HepG2 (cell line): ENCODE data around the gene NDOR1. TPM values are rescaled to one million over a fixed set of nuclear protein-coding genes. Genes with fewer than 3 reads are reported as not detected.
A peak's percentile ranks its signal among the peaks of the same experiment; 100 is the strongest.

Experiments
- HDAC2 ChIP-seq: sonication (generic); formaldehyde crosslinking; IDR thresholded peaks from 2 replicates; pipeline ENCODE4 v1.4.0; 2020; ENCODE audit warnings: missing genetic modification reagents
- HNF4G ChIP-seq, 2 experiments: sonication (generic) in 1 of 2; formaldehyde crosslinking in 1 of 2; IDR thresholded peaks; 2 replicates each; pipeline versions ENCODE4 v1.4.0 to v1.6.1; 2011 to 2020; ENCODE audit warnings: borderline replicate concordance in 2 of 2, low read depth in 2 of 2, mild to moderate bottlenecking in 2 of 2, low read length in 1 of 2, missing genetic modification reagents in 1 of 2, moderate library complexity in 1 of 2
- MAZ ChIP-seq, 2 experiments: sonication (generic) in 1 of 2; formaldehyde crosslinking in 1 of 2; IDR thresholded peaks; 2 replicates each; pipeline versions ENCODE4 v1.5.0 to v1.6.1; 2012 to 2020; ENCODE audit warnings: low read depth in 2 of 2, mild to moderate bottlenecking in 2 of 2, borderline replicate concordance in 1 of 2, improper control_type of control experiment in 1 of 2, low read length in 1 of 2, missing genetic modification reagents in 1 of 2, moderate library complexity in 1 of 2
- MED8 ChIP-seq: sonication (generic); formaldehyde crosslinking; IDR thresholded peaks from 2 replicates; pipeline ENCODE4 v1.8.1; 2023; ENCODE audit warnings: mild to moderate bottlenecking, missing genetic modification reagents; ENCODE audit not compliant: insufficient replicate concordance
- PHF5A ChIP-seq: IDR thresholded peaks from one replicate; pipeline ENCODE4 v1.6.1; 2018; ENCODE audit warnings: low read depth, missing genetic modification reagents; ENCODE audit not compliant: unreplicated experiment
- PHF8 ChIP-seq: sonication (generic); formaldehyde crosslinking; IDR thresholded peaks from 2 replicates; pipeline ENCODE4 v1.5.0; 2020; ENCODE audit warnings: missing genetic modification reagents
- TAF15 ChIP-seq: fragments of 200-400 bp; formaldehyde crosslinking; IDR thresholded peaks from one replicate; pipeline ENCODE4 v1.6.1; 2018; ENCODE audit warnings: mild to moderate bottlenecking, low read depth, low read length; ENCODE audit not compliant: poor library complexity, severe bottlenecking
- ZBTB1 ChIP-seq: sonication (generic); formaldehyde crosslinking; IDR thresholded peaks from 2 replicates; pipeline ENCODE4 v1.4.0; 2020; ENCODE audit warnings: missing genetic modification reagents, borderline replicate concordance
- ZNF501 ChIP-seq: sonication (generic); formaldehyde crosslinking; IDR thresholded peaks from 2 replicates; pipeline ENCODE4 v1.5.1; 2020; ENCODE audit warnings: mild to moderate bottlenecking, moderate library complexity, missing genetic modification reagents
- polyA plus RNA-seq, 8 experiments: library from polyadenylated mRNA; depleted of rRNA in 3 of 8; stranded (reverse) in 7 of 8; unstranded in 1 of 8; fragments of >200 nt; fragmentation: Illumina TruSeq in 4 of 8; extraction: Trizol in 4 of 8; gene quantifications; 2 replicates each; pipeline versions ENCODE4 v1.2.1 to v1.2.3, GENCODE V29; 2011 to 2016; ENCODE audit warnings: low read depth in 4 of 8, missing spikeins in 1 of 8, mixed read lengths in 1 of 8; ENCODE audit not compliant: insufficient read depth in 1 of 8
- total RNA-seq, 5 experiments: library from RNA; depleted of rRNA; stranded (reverse); fragments of >200 nt; fragmentation: Illumina TruSeq; extraction: Trizol; gene quantifications; 2 replicates each; pipeline ENCODE4 v1.2.3, GENCODE V29; 2016; ENCODE audit warnings: low read depth in 1 of 5
- TF ChIP-seq, protein P1 (sequence below): sonication (generic); formaldehyde crosslinking; IDR thresholded peaks from 2 replicates; pipeline ENCODE4 v1.4.0; 2020; ENCODE audit warnings: missing genetic modification reagents, borderline replicate concordance
- TF ChIP-seq, protein P2 (sequence below): sonication (generic); formaldehyde crosslinking; IDR thresholded peaks from 2 replicates; pipeline ENCODE4 v1.4.0; 2020; ENCODE audit warnings: missing genetic modification reagents
- TF ChIP-seq, protein P3 (sequence below): sonication (generic); formaldehyde crosslinking; IDR thresholded peaks from 2 replicates; pipeline ENCODE4 v1.5.0; 2020; ENCODE audit warnings: mild to moderate bottlenecking, missing genetic modification reagents, moderate library complexity
- TF ChIP-seq, protein P4 (sequence below): sonication (generic); formaldehyde crosslinking; IDR thresholded peaks from 2 replicates; pipeline ENCODE4 v1.4.0; 2020; ENCODE audit warnings: mild to moderate bottlenecking, missing genetic modification reagents
- TF ChIP-seq, protein P5 (sequence below), 2 experiments: sonication (generic) in 1 of 2; formaldehyde crosslinking in 1 of 2; IDR thresholded peaks; 2 replicates each; pipeline versions ENCODE4 v1.6.1 to v1.9.0; 2014 to 2022; ENCODE audit warnings: antibody characterized with exemption in 1 of 2, borderline replicate concordance in 1 of 2, inconsistent platforms in 1 of 2, low read depth in 1 of 2, missing genetic modification reagents in 1 of 2

NDOR1 gene
- total and polyA plus RNA-seq, 2 of the 13 experiments (the other 11 are each of a cell fraction or from before 2014, with no cell fraction given): 3.6 to 8.7 TPM

DNA sequence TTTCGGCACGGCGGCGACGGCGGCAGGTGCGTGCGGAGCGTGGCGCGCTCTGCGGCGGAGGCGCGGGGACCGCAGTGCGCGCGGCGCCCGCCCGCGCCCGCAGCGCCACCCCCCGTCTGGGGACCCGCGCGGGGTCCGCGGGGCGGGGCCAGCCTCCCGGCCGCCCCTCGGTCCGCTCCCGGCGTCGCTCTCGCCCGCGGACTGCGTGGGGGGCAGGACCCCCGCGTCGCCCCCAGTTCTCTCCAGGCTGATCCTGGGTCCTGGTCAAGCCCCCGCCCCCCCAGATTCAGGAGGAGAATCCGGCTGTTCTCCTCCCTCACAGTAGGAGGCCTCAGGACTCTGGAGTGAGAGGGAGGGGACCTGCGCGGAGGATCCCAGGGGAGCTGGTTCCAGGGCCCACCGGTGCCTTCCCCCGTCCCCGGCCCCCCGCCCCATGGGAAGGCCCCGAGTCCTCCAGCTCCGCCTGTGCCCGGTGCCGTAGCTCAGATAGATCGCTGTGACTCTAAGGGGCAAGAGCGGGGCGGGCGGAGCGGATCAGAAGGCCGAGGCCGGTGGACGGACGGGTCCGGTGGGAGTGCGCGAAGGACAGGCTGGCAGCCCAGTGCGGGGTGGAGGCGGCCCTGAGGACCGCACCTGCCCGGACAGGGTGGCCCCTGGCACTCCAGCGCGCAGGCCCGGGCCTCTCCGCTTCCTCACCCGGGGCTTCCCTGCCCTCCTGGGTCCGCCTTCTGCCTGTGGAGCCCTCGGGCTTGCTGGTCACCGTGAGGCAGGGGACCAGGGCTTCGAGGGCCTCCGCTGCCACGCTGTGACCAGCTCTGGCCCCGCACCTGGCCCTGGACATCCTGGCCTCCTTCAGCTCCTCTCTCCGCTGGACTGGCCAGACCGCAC lies 16.9 kb downstream of the NDOR1 start, which contains the start of gene RNF208 (continued):
- TF ChIP-seq, protein P1, sequence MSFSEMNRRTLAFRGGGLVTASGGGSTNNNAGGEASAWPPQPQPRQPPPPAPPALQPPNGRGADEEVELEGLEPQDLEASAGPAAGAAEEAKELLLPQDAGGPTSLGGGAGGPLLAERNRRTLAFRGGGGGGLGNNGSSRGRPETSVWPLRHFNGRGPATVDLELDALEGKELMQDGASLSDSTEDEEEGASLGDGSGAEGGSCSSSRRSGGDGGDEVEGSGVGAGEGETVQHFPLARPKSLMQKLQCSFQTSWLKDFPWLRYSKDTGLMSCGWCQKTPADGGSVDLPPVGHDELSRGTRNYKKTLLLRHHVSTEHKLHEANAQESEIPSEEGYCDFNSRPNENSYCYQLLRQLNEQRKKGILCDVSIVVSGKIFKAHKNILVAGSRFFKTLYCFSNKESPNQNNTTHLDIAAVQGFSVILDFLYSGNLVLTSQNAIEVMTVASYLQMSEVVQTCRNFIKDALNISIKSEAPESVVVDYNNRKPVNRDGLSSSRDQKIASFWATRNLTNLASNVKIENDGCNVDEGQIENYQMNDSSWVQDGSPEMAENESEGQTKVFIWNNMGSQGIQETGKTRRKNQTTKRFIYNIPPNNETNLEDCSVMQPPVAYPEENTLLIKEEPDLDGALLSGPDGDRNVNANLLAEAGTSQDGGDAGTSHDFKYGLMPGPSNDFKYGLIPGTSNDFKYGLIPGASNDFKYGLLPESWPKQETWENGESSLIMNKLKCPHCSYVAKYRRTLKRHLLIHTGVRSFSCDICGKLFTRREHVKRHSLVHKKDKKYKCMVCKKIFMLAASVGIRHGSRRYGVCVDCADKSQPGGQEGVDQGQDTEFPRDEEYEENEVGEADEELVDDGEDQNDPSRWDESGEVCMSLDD: no peak
- TF ChIP-seq MAZ (IDR thresholded peaks at IDR 0.05; ENCODE audit: borderline replicate concordance, low read depth, low read length) (no peak), MAZ (CRISPR knock-in tag; IDR thresholded peaks at IDR 0.05; ENCODE audit: low read depth) (0 out of 2 replicates have a peak, but pooled peaks have one; percentile 25), ZBTB1 (CRISPR knock-in tag) (0 out of 2 replicates have a peak, but pooled peaks have one; percentile 34), TAF15 (no peak), PHF5A (CRISPR knock-in tag) (no peak), MED8 (peak; percentile 52), HDAC2 (CRISPR knock-in tag) (no peak; the same call in 1 of the 2 replicates), PHF8 (no peak), ZNF501 (0 out of 2 replicates have a peak, but pooled peaks have one; percentile 12), HNF4G (IDR thresholded peaks at IDR 0.05; ENCODE audit: borderline replicate concordance, low read depth, low read length) (no peak), HNF4G (CRISPR knock-in tag; IDR thresholded peaks at IDR 0.05; ENCODE audit: borderline replicate concordance, low read depth) (no peak)
- TF ChIP-seq, protein P2, sequence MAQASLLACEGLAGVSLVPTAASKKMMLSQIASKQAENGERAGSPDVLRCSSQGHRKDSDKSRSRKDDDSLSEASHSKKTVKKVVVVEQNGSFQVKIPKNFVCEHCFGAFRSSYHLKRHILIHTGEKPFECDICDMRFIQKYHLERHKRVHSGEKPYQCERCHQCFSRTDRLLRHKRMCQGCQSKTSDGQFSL (CRISPR knock-in tag): no peak
- TF ChIP-seq, protein P3, sequence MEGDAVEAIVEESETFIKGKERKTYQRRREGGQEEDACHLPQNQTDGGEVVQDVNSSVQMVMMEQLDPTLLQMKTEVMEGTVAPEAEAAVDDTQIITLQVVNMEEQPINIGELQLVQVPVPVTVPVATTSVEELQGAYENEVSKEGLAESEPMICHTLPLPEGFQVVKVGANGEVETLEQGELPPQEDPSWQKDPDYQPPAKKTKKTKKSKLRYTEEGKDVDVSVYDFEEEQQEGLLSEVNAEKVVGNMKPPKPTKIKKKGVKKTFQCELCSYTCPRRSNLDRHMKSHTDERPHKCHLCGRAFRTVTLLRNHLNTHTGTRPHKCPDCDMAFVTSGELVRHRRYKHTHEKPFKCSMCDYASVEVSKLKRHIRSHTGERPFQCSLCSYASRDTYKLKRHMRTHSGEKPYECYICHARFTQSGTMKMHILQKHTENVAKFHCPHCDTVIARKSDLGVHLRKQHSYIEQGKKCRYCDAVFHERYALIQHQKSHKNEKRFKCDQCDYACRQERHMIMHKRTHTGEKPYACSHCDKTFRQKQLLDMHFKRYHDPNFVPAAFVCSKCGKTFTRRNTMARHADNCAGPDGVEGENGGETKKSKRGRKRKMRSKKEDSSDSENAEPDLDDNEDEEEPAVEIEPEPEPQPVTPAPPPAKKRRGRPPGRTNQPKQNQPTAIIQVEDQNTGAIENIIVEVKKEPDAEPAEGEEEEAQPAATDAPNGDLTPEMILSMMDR (CRISPR knock-in tag): peak; percentile 11; the same call in 1 of the 2 replicates
- TF ChIP-seq, protein P4, sequence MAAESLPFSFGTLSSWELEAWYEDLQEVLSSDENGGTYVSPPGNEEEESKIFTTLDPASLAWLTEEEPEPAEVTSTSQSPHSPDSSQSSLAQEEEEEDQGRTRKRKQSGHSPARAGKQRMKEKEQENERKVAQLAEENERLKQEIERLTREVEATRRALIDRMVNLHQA (CRISPR knock-in tag): no peak
- TF ChIP-seq, protein P5, sequence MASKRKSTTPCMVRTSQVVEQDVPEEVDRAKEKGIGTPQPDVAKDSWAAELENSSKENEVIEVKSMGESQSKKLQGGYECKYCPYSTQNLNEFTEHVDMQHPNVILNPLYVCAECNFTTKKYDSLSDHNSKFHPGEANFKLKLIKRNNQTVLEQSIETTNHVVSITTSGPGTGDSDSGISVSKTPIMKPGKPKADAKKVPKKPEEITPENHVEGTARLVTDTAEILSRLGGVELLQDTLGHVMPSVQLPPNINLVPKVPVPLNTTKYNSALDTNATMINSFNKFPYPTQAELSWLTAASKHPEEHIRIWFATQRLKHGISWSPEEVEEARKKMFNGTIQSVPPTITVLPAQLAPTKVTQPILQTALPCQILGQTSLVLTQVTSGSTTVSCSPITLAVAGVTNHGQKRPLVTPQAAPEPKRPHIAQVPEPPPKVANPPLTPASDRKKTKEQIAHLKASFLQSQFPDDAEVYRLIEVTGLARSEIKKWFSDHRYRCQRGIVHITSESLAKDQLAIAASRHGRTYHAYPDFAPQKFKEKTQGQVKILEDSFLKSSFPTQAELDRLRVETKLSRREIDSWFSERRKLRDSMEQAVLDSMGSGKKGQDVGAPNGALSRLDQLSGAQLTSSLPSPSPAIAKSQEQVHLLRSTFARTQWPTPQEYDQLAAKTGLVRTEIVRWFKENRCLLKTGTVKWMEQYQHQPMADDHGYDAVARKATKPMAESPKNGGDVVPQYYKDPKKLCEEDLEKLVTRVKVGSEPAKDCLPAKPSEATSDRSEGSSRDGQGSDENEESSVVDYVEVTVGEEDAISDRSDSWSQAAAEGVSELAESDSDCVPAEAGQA (IDR thresholded peaks at IDR 0.05; ENCODE audit: low read depth): no peak
- TF ChIP-seq, protein P5 (CRISPR knock-in tag; IDR thresholded peaks at IDR 0.05; ENCODE audit: borderline replicate concordance): no peak
